GM18517 (cell line): Measurements from ENCODE around the gene ZC2HC1C.
"Not testable (repeated sequence)": the region's sequence is repeated elsewhere in the genome, so short reads cannot be mapped to it uniquely, and the experiment has no call there.

Experiments
- ATAC-seq: cut with Tn5 transposase; IDR thresholded peaks from one replicate; pipeline ENCODE4 v1.9.1; 2021; ENCODE audit warnings: mild to moderate bottlenecking, moderate library complexity; ENCODE audit not compliant: unreplicated experiment

Gene ZC2HC1C

DNA sequence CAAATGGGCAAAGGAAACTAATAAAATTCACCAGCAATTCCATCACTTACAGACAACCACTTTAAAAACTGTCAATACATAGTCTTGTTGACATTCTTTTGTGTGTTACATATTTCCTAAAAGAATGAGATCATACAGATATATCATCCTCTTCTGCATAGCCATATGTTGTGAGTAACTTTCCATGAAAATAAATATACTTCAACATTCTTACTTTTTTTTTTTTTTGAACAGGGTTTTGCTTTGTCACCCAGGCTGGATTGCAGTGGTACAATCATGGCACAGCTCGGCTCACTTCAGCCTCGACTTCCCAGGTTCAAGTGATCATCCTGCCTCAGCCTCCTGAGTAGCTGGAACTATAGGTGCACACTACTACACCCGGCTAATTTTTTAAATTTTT is 20.9 kb downstream of the ZC2HC1C start:
- no peak for ATAC-seq

DNA sequence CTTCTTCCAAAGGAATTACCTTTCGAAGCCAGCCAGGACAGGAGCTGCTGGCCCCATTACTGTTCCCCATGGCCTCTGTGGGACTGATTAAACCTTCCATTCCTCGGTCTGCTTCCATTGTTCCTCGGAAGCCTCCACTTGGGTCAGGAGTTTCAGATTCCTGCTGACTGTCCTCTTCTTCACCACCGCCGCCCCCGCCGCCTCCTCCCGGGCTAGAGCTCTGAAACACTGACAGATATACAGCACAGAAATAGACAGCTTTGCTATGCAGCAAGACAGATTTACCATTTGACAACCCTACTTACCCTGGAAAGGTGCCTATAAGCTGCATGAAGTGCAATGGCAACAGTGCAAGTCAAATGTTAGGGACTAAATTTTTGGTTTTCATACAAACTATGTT is 21.8 kb downstream of the ZC2HC1C start:
- no peak for ATAC-seq

DNA sequence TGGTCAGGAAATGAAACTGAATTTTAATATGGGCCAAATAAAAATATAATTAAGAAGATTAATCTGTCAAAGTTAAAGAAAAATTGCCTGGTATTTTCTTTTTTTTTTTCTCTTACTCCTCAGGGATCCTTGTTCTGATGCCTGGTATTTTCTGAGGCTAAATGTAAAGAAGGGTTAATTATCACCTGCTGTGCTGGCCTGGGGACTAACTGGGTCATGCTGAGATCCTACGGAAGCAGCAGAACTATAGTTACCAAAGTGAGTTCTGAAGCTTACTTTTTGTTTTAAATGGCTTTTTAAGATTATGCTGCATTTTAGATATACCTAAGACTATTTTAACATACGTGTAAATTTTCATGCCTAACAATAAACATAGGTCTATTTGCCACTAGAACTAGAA is 23.3 kb downstream of the ZC2HC1C start:
- ATAC-seq = no peak

DNA sequence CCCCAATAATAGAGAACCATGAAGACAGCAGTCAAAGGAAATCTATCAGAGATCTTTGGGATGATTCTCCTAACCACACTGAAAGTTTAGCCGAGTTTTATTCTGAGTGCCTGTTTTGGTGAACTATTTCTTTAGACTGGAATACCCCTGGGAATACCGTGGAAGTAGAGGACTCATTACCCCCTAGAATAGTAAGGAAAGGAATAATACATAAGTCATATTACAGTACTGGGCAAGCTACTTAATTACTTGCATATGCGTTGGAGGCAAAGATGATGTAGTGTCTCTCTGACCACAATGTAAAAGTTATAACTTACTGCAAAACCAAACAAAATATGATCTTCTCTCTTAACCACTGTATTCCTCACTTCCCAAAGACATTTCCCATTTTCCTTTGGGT is 25.5 kb downstream of the ZC2HC1C start:
- no peak for ATAC-seq

DNA sequence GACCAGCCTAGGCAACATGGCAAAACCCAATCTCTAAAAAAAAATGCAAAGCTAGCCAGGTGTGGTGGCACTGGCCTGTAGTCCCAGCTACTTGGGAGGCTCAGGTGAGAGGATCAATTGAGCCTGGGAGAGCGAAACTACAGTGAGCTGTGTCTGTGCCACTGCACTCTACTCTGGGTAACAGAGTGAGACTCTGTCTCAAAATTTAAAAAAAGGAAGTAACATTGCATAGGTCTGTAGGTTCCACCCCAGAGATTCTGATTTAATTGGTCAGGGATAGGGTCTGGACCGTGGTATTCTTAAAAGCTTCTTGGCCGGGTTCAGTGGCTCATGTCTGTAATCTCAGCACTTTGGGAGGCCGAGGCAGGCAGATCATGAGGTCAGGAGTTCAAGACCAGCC is 26.2 kb downstream of the ZC2HC1C start:
- ATAC-seq = no peak

DNA sequence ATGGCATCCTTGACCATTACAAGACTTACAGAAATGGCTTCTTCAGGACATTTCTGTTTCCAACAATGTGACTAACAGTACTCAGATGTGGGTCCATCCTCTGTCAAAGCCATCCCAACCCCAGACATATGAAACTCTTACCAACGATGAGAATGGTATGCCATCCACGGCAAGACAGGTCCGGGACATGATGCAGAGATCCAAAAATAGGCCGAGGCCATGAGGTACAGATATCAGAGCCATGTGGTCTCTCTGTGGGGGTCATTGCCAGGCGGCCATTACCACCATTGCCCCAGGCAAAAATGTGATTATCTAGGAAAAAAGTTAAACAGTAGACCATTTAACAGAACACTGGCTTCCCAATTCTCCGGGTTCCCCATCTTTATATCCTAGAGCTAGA is 27.5 kb downstream of the ZC2HC1C start:
- no peak for ATAC-seq

DNA sequence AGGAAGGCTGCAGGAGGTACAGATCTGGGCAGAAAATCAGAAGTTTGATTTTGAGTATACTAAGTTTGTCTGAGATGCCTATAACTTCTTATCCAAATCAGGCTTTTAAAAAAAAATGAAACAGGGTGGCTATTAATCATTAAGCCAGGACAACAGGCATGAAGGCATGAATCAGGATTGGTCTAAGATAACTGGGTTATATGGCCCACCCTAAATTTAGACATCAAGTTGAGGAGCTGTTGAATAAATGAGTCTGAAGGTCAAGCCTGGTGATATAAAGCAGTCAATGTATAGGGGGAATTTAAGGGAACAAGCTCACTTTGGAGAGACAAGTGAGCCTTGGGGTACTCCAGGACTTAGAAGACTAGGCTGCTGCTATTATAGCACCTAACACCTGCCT is 28.8 kb downstream of the ZC2HC1C start:
- ATAC-seq = no peak

DNA sequence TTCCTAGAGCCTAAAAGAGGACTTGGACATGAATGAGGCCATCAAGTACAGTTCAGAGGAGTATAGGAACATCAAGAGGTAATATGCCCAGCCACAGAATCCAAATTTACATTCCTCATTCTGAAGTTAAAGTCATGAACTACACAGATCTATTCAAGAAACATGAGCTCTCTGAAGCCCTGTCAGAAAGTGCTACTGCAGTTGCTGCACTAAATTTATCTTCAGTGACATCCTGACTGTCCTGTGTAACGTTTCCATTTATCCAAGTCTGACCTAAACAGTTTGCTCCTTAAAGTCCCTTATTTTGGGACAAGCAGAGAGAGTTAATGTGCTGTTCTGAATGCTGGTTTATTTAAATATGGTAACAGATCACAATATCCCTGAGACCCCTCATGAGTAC is 29.2 kb downstream of the ZC2HC1C start:
- no peak for ATAC-seq

DNA sequence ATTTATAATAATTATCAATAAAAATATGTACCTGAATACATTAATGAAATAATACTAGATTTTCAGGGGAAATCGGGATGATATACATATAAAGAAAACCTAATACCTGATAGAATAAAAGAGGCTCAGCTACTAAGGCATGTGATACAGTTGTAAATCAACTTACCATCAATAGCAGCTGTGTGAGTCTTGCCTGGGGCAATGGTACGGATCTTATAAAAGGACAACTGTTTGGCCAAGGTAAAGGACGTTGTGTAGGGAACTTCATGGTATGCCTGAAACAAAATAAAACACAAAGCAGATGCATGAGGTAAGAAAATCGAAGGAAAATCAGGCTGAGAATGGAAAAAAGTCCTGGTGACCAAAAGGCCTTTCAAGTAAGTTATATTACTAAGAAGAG is 32.0 kb downstream of the ZC2HC1C start:
- ATAC-seq = no peak

DNA sequence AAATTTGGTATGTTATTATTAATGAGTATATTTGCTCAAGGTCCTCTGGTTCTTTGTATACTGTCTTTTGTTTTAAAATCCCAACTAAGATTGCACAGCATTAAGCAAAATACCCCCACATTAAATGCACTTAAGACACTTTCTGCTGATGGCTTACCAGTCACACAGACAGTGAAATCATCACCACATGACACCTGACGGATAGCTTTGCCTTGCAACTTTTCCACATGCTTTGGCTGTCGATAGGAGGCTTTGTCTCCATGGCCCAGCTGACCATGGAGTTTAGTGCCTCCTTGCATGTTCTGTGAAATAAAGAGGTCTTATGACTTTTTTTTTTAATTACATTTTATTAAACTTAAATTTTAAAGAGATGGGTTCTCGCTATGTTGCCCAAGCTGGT is 37.7 kb downstream of the ZC2HC1C start:
- ATAC-seq = no peak

DNA sequence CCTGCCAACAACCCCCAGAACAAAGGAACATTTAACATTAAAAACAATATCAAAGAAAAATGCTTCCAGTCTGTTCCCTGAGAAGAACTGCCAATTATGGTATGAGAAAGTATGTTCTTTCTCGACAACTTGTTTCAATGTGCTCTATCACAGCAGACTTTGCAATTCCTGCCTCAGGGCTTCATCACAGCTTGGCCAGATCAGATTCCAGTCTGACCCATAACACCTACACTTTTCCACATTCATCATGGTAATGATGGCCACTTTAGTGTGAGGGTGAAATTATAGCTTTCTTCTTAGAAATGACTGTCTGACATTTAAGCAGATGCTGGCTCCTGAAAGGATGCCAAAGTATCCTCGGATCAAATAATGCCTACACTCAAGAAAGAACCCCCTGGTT is 40.4 kb downstream of the ZC2HC1C start:
- ATAC-seq = no peak

DNA sequence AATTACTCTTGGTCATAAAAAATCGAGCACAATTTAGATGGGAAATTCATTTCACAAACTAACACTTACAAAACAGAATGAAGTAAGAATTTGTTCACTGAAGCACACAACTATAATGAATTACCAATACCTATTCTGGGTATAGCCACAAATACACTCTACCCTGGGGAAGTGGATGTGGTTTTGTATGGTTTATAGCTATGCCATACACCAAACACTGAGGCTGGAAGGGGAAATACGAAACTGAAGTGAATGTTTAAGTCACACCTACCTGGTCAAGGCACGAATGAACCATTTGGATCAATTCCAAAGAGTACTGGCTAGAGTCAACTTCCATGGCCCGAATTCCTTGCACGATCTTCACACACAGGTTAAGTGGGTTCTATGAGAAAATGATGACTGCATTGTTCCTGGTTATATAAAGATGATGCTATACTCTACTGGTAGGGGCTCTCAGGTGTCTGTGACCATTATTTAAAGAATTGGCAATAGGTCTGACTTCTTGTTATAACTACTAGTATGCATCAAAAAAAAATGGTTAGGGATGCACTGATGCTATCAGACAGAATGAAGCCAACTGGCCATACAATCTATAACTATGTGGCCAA is 44.6 kb downstream of the ZC2HC1C start:
- ATAC-seq = no peak

DNA sequence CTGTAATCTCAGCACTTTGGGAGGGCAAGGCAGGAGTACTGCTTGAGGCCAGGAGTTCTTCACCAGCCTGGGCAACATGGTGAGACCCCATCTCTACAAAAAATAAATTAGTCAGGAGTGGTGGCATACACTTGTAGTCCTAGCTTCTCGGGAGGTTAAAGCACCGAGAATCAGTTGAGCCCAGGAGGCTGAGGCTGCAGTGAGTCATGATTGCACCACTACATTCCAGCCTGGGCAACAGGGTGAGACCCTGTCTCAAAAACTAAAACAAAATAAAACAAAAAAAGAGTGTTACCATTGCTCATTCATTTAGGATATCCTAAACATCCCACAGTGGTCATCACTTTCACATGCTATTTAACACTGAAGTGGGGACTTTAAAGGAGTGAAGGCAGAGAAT is 49.6 kb downstream of the ZC2HC1C start:
- no peak for ATAC-seq

DNA sequence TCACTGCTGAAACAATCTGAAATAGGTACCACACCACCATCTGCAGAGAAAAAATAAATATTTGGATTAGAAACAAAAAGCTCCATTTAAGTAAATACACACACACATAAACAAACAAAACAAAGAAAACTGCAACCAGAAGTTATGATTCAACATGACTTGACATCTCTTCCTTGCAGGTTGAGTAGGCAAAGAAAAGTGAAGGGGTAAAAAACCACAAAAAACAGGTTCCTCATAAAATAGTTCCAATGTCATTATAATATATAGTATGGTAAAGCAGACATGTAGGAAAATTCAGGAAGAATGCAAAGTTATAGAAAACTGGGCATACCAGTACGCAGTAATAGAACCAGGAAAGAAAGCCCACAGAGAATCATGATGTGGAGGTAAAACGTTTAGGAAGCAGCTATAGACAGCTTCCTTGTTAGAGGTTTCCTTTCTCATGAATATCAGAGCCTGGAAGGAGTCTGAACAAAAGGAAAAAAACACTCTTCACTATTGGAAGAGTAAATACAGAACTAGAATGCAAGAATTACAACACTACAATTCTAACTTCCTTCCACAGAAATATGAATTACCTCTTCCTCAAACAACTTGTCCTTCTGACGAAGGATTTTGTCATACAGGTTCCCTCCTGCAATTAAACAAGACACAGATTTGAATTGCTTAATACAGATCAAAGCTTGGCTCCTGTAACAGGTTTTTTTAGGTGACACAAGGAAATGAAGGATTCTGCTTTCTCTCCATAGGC is 51.3 kb downstream of the ZC2HC1C start:
- ATAC-seq = no peak

DNA sequence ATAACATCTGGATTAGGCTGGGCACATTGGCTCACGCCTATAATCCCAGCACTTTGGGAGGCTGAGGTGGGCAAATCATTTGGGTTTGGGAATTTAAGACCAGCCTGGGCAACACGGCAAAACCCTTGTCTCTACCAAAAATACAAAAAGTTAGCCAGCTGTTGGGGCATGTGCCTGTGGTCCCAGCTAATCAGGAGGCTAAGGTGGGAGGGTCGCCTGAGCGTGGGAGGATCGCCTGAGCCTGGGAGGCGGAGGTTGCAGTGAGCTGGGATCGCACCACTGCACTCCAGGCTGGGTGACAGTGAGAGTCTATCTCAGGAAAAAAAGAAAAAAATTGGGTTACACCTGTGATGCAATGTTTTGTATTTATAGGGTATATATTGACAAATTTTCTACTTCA is 52.1 kb downstream of the ZC2HC1C start:
- no peak for ATAC-seq

DNA sequence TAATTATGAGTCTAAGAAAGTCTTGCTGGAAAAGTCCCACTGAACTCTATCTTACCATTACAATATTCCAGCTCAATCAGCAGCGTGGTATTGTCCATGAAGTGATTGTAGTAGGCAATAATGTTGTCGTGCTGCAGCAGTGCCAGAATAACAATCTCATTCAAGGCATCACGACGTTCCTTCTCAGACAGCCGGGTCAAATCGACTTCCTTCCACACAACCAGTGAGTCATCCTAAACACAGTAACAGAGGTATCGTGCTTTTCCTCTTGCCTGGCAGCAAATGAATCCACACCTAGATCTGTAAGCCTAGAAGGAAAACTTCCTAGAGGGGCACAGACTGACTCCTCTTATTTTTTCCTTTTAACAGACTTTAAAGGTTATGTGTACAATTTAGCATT is 54.5 kb downstream of the ZC2HC1C start:
- no peak for ATAC-seq

DNA sequence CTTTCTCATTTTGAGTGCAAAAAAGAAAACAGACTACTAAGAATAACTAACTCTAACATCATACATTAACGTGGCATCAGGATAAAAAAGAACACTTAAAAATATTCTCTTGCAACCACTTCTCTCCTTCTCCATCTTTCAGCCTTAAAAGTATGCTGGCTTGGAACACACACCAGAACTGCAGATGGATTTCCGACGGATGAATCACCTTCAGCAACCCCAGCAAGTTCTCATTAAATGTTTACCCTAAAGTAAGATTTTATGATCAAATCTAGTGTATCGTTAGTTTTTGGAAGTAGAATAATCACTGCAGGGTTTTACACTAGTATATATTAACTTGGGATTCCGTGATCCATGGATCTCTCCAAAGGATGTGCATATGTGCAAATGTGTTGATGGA is 56.2 kb downstream of the ZC2HC1C start:
- no peak for ATAC-seq

DNA sequence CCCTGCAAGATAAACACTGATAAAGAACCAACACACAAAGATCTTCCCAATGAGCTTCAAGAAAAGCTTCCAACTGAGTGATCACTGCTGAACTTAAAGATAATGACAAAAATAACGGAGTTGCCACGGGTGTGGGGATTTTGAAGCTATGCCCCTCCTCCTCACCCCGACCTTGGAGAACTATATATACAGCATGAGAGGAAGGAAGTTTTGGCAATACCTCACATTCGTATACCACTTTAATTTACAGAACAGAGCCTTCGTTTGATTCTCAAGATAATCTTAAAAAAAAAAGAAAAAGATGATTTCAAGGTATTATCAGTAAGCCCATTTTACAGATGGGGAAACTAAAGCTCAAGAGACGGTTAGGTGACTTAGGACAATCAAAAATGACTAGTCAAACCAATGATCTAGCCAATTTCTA is 56.7 kb downstream of the ZC2HC1C start:
- ATAC-seq = no peak

DNA sequence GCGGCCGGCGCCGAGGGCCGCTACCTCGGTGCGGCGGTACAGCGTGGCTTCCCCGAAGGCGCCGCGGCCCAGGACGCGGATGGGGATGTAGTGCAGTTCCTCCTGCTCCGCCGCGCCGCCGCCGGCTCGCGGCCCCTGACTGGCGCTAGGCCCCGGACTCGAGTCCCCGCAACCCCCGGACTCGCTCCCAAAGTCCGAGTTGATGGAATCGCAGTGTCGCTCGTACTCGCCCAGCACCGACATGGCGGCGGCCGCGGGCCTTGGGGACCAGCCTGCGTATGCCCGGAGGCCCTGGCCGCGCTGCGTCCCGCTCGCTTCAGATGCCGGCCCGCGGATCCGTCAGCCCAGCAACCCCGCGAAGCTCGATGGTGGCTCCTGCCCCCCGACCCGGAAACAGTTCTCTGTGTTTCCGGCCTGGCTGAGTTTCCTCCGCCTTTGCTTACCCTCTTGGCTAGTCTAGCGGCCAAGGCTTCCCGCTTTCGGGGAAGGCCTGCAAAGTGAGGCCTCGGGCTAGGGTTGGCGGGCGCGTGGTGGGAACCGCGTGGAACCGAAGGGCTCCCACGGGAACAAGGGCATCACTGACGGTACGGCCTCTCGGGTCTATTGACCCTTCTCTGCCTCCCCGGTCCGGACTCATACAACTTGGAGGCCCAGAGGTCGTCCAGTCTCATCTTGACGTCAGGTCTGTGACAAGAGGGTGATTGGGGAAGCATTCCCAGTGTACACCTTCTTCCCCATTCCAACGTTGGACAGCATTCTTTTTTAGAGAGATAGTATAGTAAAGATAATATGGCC is 57.4 kb downstream of the ZC2HC1C start, which contains the start of gene NEK9:
TSS of gene NEK9 (minus strand) at position 370 of the 795 bp plus-strand sequence. CDS start at position 243, 127 bp downstream.
- peak; percentile 85 for ATAC-seq

DNA sequence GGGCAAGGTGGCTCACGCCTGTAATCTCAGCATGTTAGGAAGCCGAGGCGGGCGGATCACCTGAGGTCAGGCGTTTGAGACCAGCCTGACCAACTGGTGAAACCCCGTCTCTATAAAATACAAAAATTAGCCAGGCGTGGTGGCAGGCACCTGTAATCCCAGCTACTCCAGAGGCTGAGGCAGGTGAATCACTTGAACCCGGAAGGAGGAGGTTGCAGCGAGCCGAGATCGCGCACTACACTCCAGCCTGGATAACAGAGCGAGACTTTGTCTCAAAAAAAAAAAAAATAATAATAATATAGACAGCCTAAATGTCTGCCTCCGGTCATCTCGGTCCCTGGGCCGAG is 58.0 kb downstream of the ZC2HC1C start:
- not testable (repeated sequence) for ATAC-seq

DNA sequence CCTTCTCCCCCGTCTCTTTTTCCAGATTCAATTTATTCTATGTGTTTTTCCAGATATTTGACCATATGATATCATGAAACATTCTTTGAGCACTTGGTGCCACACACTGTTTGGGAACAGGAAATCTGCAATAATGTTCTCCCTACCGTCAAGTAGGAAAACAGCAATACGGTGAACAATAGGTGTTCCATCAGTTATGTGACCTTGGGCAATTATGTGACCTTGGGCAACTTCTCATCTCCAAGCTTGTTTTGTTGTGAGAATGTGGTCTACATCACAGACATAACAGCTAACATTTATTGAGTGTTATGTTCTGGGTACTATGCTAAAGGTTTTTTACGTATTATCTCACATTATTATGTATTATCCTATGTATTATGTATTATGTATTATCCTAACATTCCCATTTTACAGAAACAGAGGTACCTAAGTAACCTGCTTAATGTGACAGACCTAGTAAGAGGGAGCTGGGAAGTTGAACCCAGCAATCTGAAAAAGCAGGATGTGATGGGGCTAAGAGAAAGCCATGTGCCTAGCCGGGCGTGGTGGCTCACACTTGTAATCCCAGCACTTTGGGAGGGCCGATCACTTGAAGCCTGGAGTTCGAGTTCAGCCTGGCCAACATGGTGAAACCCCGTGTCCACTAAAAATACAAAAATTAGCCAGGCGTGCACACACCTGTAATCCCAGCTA is 58.6 kb downstream of the ZC2HC1C start:
- ATAC-seq = no peak
